GM12878 (cell line): Measurements from ENCODE around the gene RNF11. TPM values are rescaled to one million over a fixed set of nuclear protein-coding genes. Genes with fewer than 3 reads are reported as not detected.

Source experiments
- ATAC-seq: fragments of 200-7000 bp; cut with Tn5 transposase; 3 replicates; pipeline ENCODE4 v1.9.1; 2020; ENCODE audit warnings: mild to moderate bottlenecking, moderate library complexity
- BruUV-seq: library from RNA; stranded (reverse); fragments of 400-500 nt; replicated peaks from 2 replicates; lab custom pipeline; 2021; lab: Mats Ljungman, UMichigan
- CTCF ChIA-PET: fragments of 300-600 bp; sonication (Branson Sonifier 250); formaldehyde crosslinking; extraction: SDS; loops from one replicate; lab custom pipeline; 2021; ENCODE audit warnings: inconsistent platforms; lab: Yijun Ruan, JAX
- POLR2A ChIA-PET: fragments of 350-600 bp; formaldehyde crosslinking; extraction: SDS; loops from one replicate; lab custom pipeline; 2021; ENCODE audit warnings: inconsistent platforms; lab: Charles Lee
- RAD21 ChIA-PET: fragments of 300-600 bp; sonication (Branson Sonifier 250); formaldehyde crosslinking; loops from one replicate; lab custom pipeline; 2023; ENCODE audit warnings: antibody characterized with exemption; ENCODE audit not compliant: unreplicated experiment; lab: Charles Lee
- SMC1A ChIA-PET: fragments of 300-600 bp; sonication (Branson Sonifier 250); formaldehyde crosslinking; loops from one replicate; lab custom pipeline; 2023; ENCODE audit not compliant: unreplicated experiment, uncharacterized antibody; lab: Charles Lee
- DNase-seq: peaks from one replicate; pipeline ENCODE4 v3.0.0-alpha.2; 2011; ENCODE audit warnings: low read depth, low spot score
- FAIRE-seq: peaks from 3 replicates; lab custom pipeline; 2011; peaks lifted over from hg19 to GRCh38; lab: Jason Lieb, UNC
- H2AFZ ChIP-seq: 2 replicates; pipeline ENCODE4 v1.6.0; 2011; ENCODE audit warnings: low read depth, low read length, control low read depth; ENCODE audit not compliant: control insufficient read depth
- H3K27ac ChIP-seq: 2 replicates; pipeline ENCODE4 v1.5.1; 2011; ENCODE audit warnings: control low read depth; ENCODE audit not compliant: control insufficient read depth, insufficient read depth
- H3K27me3 ChIP-seq, 2 experiments: replicated peaks in 1 of 2; 2 replicates each; pipeline versions ENCODE4 v1.6.0 to v1.6.1; 2011; ENCODE audit warnings: low read length in 1 of 2; ENCODE audit not compliant: control insufficient read depth in 2 of 2, insufficient read depth in 2 of 2
- H3K36me3 ChIP-seq, 2 experiments: 2 replicates each; pipeline ENCODE4 v1.5.1; 2011; ENCODE audit warnings: low read length in 1 of 2; ENCODE audit not compliant: control insufficient read depth in 2 of 2, insufficient read depth in 2 of 2
- H3K4me1 ChIP-seq: 2 replicates; pipeline ENCODE4 v1.6.1; 2011; ENCODE audit warnings: mild to moderate bottlenecking, low read length, moderate library complexity, mixed read lengths; ENCODE audit not compliant: control insufficient read depth, insufficient read depth
- H3K4me2 ChIP-seq: 2 replicates; pipeline ENCODE4 v1.6.0; 2011; ENCODE audit warnings: control low read depth; ENCODE audit not compliant: control insufficient read depth, insufficient read depth
- H3K4me3 ChIP-seq: fragments of 200-600 bp; sonication (generic); 2 replicates; pipeline ENCODE4 v1.5.1; 2016
- H3K79me2 ChIP-seq: 2 replicates; pipeline ENCODE4 v1.6.0; 2011; ENCODE audit warnings: low read length; ENCODE audit not compliant: control insufficient read depth, insufficient read depth
- H3K9ac ChIP-seq: 2 replicates; pipeline ENCODE4 v1.8.0; 2011; ENCODE audit warnings: low read length, control low read depth, mixed read lengths; ENCODE audit not compliant: control insufficient read depth, insufficient read depth
- H3K9me3 ChIP-seq: replicated peaks from 3 replicates; pipeline ENCODE4 v1.5.1; 2011; ENCODE audit warnings: mild to moderate bottlenecking, low read length; ENCODE audit not compliant: control insufficient read depth, insufficient read depth
- H4K20me1 ChIP-seq: 2 replicates; pipeline ENCODE4 v1.6.0; 2011; ENCODE audit not compliant: control insufficient read depth, insufficient read depth
- FOS ChIP-seq: IDR thresholded peaks from 3 replicates; pipeline ENCODE4 v1.6.1; 2011; ENCODE audit warnings: borderline replicate concordance; ENCODE audit not compliant: insufficient read length; ENCODE audit errors: extremely low read depth
- SIX5 ChIP-seq: IDR thresholded peaks from 2 replicates; pipeline ENCODE4 v1.6.1; 2011; ENCODE audit warnings: mild to moderate bottlenecking, low read depth, low read length, moderate library complexity; ENCODE audit not compliant: severe bottlenecking
- SREBF2 ChIP-seq: IDR thresholded peaks from 2 replicates; pipeline ENCODE4 v1.6.1; 2012; ENCODE audit warnings: mild to moderate bottlenecking, low read length
- WGBS: methylation state at CpG from one replicate; pipeline ENCODE4 v1.1.6; 2016; ENCODE audit warnings: low lambda C conversion rate; ENCODE audit not compliant: insufficient replicate concordance, insufficient coverage; ENCODE audit errors: missing lambda C conversion rate; 5-methylcytosine and 5-hydroxymethylcytosine counted together
- in situ Hi-C: fragments of 300-500 bp; cut with MboI; formaldehyde crosslinking; loops from 9 replicates; pipeline ENCODE4 v1.14.3; 2018; ENCODE audit warnings: mixed read lengths
- intact Hi-C: fragments of 100-400 bp; cut with micrococcal nuclease; formaldehyde crosslinking; loops from one replicate; pipeline ENCODE4 v1.14.2; 2022; ENCODE audit not compliant: unreplicated experiment
- polyA plus RNA-seq, 11 experiments: library from polyadenylated mRNA; depleted of rRNA in 4 of 11; unstranded in 6 of 11; stranded (reverse) in 5 of 11; fragments of >200 nt; fragmentation: Nextera tagmentation in 4 of 11; fragmentation: Illumina TruSeq in 1 of 11; extraction: Ambion mirVana in 4 of 11; extraction: Trizol in 1 of 11; gene quantifications; 1 replicate in 1 of 11; 2 replicates in 10 of 11; pipeline versions ENCODE4 v1.2.1 to v1.2.3, GENCODE V29; 2011 to 2016; ENCODE audit warnings: inconsistent platforms in 2 of 11, missing spikeins in 2 of 11, low read depth in 1 of 11
- total RNA-seq, 4 experiments: library from RNA; depleted of rRNA in 3 of 4; stranded (reverse); fragments of >200 nt in 3 of 4; fragmentation: Illumina TruSeq in 1 of 4; extraction: Trizol in 1 of 4; gene quantifications; 2 replicates each; pipeline versions ENCODE4 v1.2.1 to v1.2.3, GENCODE V29; 2013 to 2021

The RNF11 gene
- total and polyA plus RNA-seq, 10 of the 15 experiments (the other 5 are each of a cell fraction or from before 2014, with no cell fraction given), result 9.5 to 43.6 (median 32.3) TPM

GRCh38 chr1:51297401-51298321, 61.6 kb downstream of the RNF11 start:
- no peak overlapping the region for H3K27ac ChIP-seq
- peak overlapping the region; percentile 96 for H2AFZ ChIP-seq
- peaks cover 42% of the 10 kb centered on the region for H3K4me1 ChIP-seq
- peak overlapping the region; percentile 71; the same call in 1 of the 2 replicates for H3K9ac ChIP-seq
- FAIRE-seq (no peak), DNase-seq (no peak), ATAC-seq (no peak)
- H4K20me1 ChIP-seq, result no peaks in the 10 kb centered on the region
- ChIA-PET RAD21 (interaction anchor here (0.7 to 3.0 kb wide), 18 partner anchors 12 to 523 kb away, joined by 3 to 44 read pairs (median 3); partner anchors contain the start of gene RNF11), SMC1A (interaction anchor here (0.9 to 2.6 kb wide), 15 partner anchors 8 to 237 kb away, joined by 3 to 9 read pairs (median 3); partner anchors contain the start of gene RNF11), POLR2A (interaction anchor here (0.5 to 1.5 kb wide), 3 partner anchors 8 to 207 kb away, joined by 3 to 4 read pairs (median 4); no protein-coding TSS in a partner anchor), CTCF (interaction anchor here (0.6 to 5.1 kb wide), 31 partner anchors 7 to 524 kb away, joined by 3 to 93 read pairs (median 5); no protein-coding TSS in a partner anchor)
- in situ Hi-C loops, result no loop called here
- H3K4me2 ChIP-seq, result peak overlapping the region; percentile 84
- no peaks in the 10 kb centered on the region for H3K79me2 ChIP-seq
- intact Hi-C loops, result loop anchor here (2.0 to 10.0 kb wide), 4 partner anchors 63 to 423 kb away; no protein-coding TSS in a partner anchor
- no TSS peak for BruUV-seq
- no peaks in the 10 kb centered on the region; a peak in 1 of 4 replicates for H3K27me3 ChIP-seq
- peak overlapping the region; percentile 62; the same call in 1 of the 2 replicates for H3K4me3 ChIP-seq
- no peaks in the 10 kb centered on the region; the same call in 2 of the 3 replicates for H3K9me3 ChIP-seq
- H3K36me3 ChIP-seq, result no peaks in the 10 kb centered on the region
- 65% methylated on average over 25 of the region's 25 CpGs for WGBS
- TF ChIP-seq SIX5 (no peak), SREBF2 (no peak)

- no peak for FAIRE-seq
- Histone ChIP-seq H3K27me3 (no peaks in the 10 kb centered on the region; a peak in 1 of 4 replicates), H3K4me1 (peaks cover 49% of the 10 kb centered on the region), H3K79me2 (no peaks in the 10 kb centered on the region), H2AFZ (no peak overlapping the region), H3K27ac (no peak overlapping the region), H3K4me3 (no peak overlapping the region), H3K4me2 (no peak overlapping the region), H3K9ac (no peak overlapping the region), H3K9me3 (no peaks in the 10 kb centered on the region; the same call in 2 of the 3 replicates), H3K36me3 (no peaks in the 10 kb centered on the region), H4K20me1 (no peaks in the 10 kb centered on the region)
- ChIA-PET CTCF (interaction anchor here (0.8 to 2.4 kb wide), 3 partner anchors 369 to 524 kb away, joined by 3 to 7 read pairs (median 4); no protein-coding TSS in a partner anchor), RAD21 (no interaction called here), SMC1A (interaction anchor here (0.7 to 1.4 kb wide), 3 partner anchors 10 to 549 kb away, joined by 3 to 4 read pairs (median 3); no protein-coding TSS in a partner anchor), POLR2A (no interaction called here)
- no peak for TF ChIP-seq FOS
- BruUV-seq, result no TSS peak
- no peak for ATAC-seq
- 44% methylated on average over 4 of the region's 4 CpGs for WGBS
- DNase-seq, result no peak
- in situ Hi-C loops (no loop called here), intact Hi-C loops (loop anchor here (5.0 to 10.0 kb wide), 2 partner anchors 239 to 424 kb away; no protein-coding TSS in a partner anchor)
Observed at GRCh38 chr1:51298322-51298705, 62.2 kb downstream of the RNF11 start.
